Posterior cingulate gyrus (tissue), 11 donors: ENCODE measurements around the gene PRDX5.
A peak's percentile ranks its signal among the peaks of the same experiment; 100 is the strongest.

Experiments
- DNase-seq, 10 donors: peaks; one replicate each; pipeline versions ENCODE4 v3.0.0 to v3.0.0-alpha.2; 2020 to 2021; ENCODE audit warnings: mixed read lengths in 3 of 10
- intact Hi-C: fragments of 100-400 bp; cut with DNase I; formaldehyde crosslinking; loops from one replicate; pipeline ENCODE4 v1.15.1; 2023

PRDX5 gene

GRCh38 chr11:64341851-64342791 lies 24.2 kb downstream of the PRDX5 start:
- intact Hi-C loops: no loop called here
- DNase-seq: peak; percentile 57 to 96 (median 74)

GRCh38 chr11:64342869-64343745 lies 25.2 kb downstream of the PRDX5 start:
- no peak for DNase-seq
- intact Hi-C loops: no loop called here

GRCh38 chr11:64343767-64344559 lies 26.0 kb downstream of the PRDX5 start:
- intact Hi-C loops: no loop called here
- peak in 1 of 10 donors; percentile 67 for DNase-seq

GRCh38 chr11:64344787-64345186 lies 26.9 kb downstream of the PRDX5 start:
- peak in 1 of 10 donors; percentile 63 for DNase-seq
- intact Hi-C loops: no loop called here

- DNase-seq: no peak
- intact Hi-C loops: no loop called here
Measured at GRCh38 chr11:64347193-64347867, 29.4 kb downstream of the PRDX5 start.

- intact Hi-C loops: no loop called here
- DNase-seq: no peak
Measured at GRCh38 chr11:64348383-64349024, 30.6 kb downstream of the PRDX5 start.

GRCh38 chr11:64349025-64349387 lies 31.1 kb downstream of the PRDX5 start:
- intact Hi-C loops: no loop called here

GRCh38 chr11:64349404-64349803 lies 31.5 kb downstream of the PRDX5 start:
- intact Hi-C loops: no loop called here
- DNase-seq: no peak

More at GRCh38 chr11:64349025-64349387, 31.1 kb downstream of the PRDX5 start:
- DNase-seq: no peak

GRCh38 chr11:64351136-64351631 lies 33.3 kb downstream of the PRDX5 start:
- intact Hi-C loops: no loop called here

GRCh38 chr11:64352099-64352994 lies 34.4 kb downstream of the PRDX5 start:
- intact Hi-C loops: no loop called here
- no peak for DNase-seq

More at GRCh38 chr11:64351136-64351631, 33.3 kb downstream of the PRDX5 start:
- DNase-seq: peak in 1 of 10 donors; percentile 64

GRCh38 chr11:64352995-64353714 lies 35.2 kb downstream of the PRDX5 start:
- DNase-seq: no peak
- intact Hi-C loops: no loop called here

GRCh38 chr11:64353715-64354506 lies 36.0 kb downstream of the PRDX5 start:
- no peak for DNase-seq
- intact Hi-C loops: no loop called here

GRCh38 chr11:64355078-64355940 lies 37.4 kb downstream of the PRDX5 start:
- peak in 9 of 10 donors; percentile 55 to 95 (median 74) for DNase-seq
- intact Hi-C loops: loop anchor here (5.0 kb wide), 1 partner anchor 38 kb away; the partner anchor contains the start of genes PRDX5 and TRMT112

GRCh38 chr11:64356498-64357411 lies 38.8 kb downstream of the PRDX5 start:
- intact Hi-C loops: loop anchor here (5.0 kb wide), 1 partner anchor 39 kb away; the partner anchor contains the start of genes PRDX5 and TRMT112

More at GRCh38 chr11:64356498-64357411, 38.8 kb downstream of the PRDX5 start:
- DNase-seq: peak in 2 of 10 donors; percentile 71
